Glutamatergic neuron (in vitro differentiated cells): ENCODE data around the gene DGKG. TPM values are rescaled to one million over a fixed set of nuclear protein-coding genes. Genes with fewer than 3 reads are reported as not detected.
A peak's percentile ranks its signal among the peaks of the same experiment; 100 is the strongest.

Experiments
- DNase-seq: peaks from one replicate; pipeline ENCODE4 v3.0.0; 2022
- H3K27ac Mint-ChIP-seq: one replicate; pipeline ENCODE4 v1.8.0; 2020; ENCODE audit warnings: mild to moderate bottlenecking, mixed read lengths, inconsistent platforms; ENCODE audit not compliant: unreplicated experiment
- H3K27me3 Mint-ChIP-seq: one replicate; pipeline ENCODE4 v1.8.0; 2020; ENCODE audit warnings: mild to moderate bottlenecking, moderate library complexity, mixed read lengths, inconsistent platforms; ENCODE audit not compliant: unreplicated experiment
- H3K36me3 Mint-ChIP-seq: one replicate; pipeline ENCODE4 v1.8.0; 2020; ENCODE audit warnings: mild to moderate bottlenecking, mixed read lengths, inconsistent platforms; ENCODE audit not compliant: unreplicated experiment
- H3K4me1 Mint-ChIP-seq: one replicate; pipeline ENCODE4 v1.8.0; 2020; ENCODE audit warnings: mild to moderate bottlenecking, low read depth, mixed read lengths, inconsistent platforms; ENCODE audit not compliant: unreplicated experiment
- H3K4me3 Mint-ChIP-seq: one replicate; pipeline ENCODE4 v1.8.0; 2020; ENCODE audit warnings: mild to moderate bottlenecking, mixed read lengths, inconsistent platforms; ENCODE audit not compliant: unreplicated experiment
- H3K9me3 Mint-ChIP-seq: one replicate; pipeline ENCODE4 v1.8.0; 2020; ENCODE audit warnings: mild to moderate bottlenecking, moderate library complexity, mixed read lengths, inconsistent platforms; ENCODE audit not compliant: unreplicated experiment
- total RNA-seq: library from RNA; stranded (reverse); fragmentation: NEBNext Ultra II Directional; extraction: Animal tissue kit (Norgen Biotek cat#: 25700); gene quantifications from one replicate; pipeline ENCODE4 v1.2.1, GENCODE V29; 2021; ENCODE audit not compliant: unreplicated experiment
- TF ChIP-seq, protein P1 (sequence below): fragments of 200-600 bp; sonication (generic); IDR thresholded peaks from one replicate; pipeline ENCODE4 v1.5.0; 2021; ENCODE audit not compliant: partially characterized antibody, unreplicated experiment

The DGKG gene
- total RNA-seq, 1 donor from 2014 or later, result 24.1 TPM

DNA sequence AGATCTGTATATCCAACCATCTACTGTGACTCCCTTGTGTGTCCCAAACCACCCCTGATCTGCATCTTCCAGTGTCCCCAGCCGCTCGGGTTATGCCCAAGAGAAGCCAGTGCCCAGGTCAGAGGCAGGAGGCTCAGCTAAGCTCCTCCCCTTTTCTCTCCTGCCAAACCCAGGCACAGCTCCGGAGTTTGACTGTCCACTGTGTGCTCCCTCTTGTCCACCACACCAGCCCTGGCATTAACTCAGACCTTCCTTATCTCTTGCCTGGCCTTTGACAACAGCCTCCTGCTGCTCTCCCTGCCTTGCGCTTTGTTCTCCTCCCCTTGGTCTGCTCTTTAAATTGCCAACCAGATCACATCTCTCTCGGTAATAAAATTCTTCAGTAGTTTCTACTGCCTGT is 39.3 kb downstream of the DGKG start:
- Mint-ChIP-seq H3K4me1 (peaks cover 21% of the 10 kb centered on the region), H3K27me3 (no peaks in the 10 kb centered on the region), H3K36me3 (peaks cover 5% of the 10 kb centered on the region), H3K27ac (no peak overlapping the region), H3K9me3 (peaks cover 5% of the 10 kb centered on the region), H3K4me3 (no peak overlapping the region)
- TF ChIP-seq, protein P1, sequence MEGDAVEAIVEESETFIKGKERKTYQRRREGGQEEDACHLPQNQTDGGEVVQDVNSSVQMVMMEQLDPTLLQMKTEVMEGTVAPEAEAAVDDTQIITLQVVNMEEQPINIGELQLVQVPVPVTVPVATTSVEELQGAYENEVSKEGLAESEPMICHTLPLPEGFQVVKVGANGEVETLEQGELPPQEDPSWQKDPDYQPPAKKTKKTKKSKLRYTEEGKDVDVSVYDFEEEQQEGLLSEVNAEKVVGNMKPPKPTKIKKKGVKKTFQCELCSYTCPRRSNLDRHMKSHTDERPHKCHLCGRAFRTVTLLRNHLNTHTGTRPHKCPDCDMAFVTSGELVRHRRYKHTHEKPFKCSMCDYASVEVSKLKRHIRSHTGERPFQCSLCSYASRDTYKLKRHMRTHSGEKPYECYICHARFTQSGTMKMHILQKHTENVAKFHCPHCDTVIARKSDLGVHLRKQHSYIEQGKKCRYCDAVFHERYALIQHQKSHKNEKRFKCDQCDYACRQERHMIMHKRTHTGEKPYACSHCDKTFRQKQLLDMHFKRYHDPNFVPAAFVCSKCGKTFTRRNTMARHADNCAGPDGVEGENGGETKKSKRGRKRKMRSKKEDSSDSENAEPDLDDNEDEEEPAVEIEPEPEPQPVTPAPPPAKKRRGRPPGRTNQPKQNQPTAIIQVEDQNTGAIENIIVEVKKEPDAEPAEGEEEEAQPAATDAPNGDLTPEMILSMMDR, result no peak
- DNase-seq, result no peak

DNA sequence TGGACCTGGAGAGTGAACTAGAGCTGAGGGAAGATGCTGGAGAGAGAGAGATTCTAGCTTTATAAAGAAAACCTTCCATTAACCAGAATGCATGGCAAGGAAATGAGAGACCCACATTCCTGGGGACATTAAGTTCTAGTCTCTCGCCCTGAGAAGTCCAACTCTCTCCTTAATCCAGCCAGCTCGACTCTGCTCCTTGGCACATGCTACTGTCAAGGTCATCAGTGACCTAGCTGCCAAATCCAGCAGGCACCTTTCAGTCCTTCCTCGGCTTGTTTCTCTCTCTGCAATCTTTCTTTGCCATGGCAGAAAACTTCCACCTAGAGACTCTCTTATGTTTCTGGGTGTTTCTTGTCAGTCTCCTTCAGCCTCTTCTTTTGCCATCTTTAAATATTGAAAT is 40.3 kb downstream of the DGKG start:
- Mint-ChIP-seq H3K4me3 (no peak overlapping the region), H3K27ac (no peak overlapping the region), H3K36me3 (peaks cover 5% of the 10 kb centered on the region), H3K27me3 (no peaks in the 10 kb centered on the region), H3K9me3 (peaks cover 5% of the 10 kb centered on the region), H3K4me1 (peaks cover 20% of the 10 kb centered on the region)
- TF ChIP-seq, protein P1, result no peak
- no peak for DNase-seq

DNA sequence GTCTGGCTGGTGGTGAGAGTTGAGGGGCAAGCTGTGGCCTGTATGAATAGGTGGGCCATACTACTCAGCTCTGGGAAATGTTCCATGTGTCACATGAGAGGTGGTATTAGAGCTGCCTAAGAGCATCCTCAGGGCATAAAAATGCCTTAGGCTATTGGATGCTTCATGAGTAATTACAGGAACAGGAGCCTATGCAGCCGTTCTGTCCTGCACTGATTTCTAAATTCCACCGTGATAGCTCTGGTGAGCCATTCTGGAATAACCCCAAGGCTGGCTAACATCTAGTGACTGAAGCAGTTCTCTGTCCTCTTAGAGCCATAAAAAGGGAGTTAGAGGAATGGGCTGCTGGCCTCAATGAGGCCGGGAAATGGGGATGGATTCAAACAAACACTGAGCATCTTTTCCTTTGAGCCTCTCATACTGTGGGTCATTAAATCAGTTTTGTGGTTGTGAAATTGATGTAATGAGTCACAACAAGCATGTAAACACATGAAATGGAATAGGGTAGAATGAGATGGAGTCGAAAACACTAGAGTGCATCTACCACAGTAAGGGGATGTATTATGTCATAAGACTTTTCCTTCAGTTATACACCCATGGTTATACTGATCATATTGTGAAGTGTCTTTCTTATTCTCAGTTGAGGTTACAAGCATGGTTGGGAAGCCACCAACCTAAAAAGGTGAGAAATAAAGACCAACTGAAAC is 41.0 kb downstream of the DGKG start:
- H3K27me3 Mint-ChIP-seq, result no peaks in the 10 kb centered on the region
- H3K9me3 Mint-ChIP-seq, result peaks cover 5% of the 10 kb centered on the region
- H3K4me3 Mint-ChIP-seq, result no peak overlapping the region
- TF ChIP-seq, protein P1, result no peak
- H3K27ac Mint-ChIP-seq, result no peak overlapping the region
- peaks cover 5% of the 10 kb centered on the region for H3K36me3 Mint-ChIP-seq
- peaks cover 17% of the 10 kb centered on the region for H3K4me1 Mint-ChIP-seq
- DNase-seq, result no peak

DNA sequence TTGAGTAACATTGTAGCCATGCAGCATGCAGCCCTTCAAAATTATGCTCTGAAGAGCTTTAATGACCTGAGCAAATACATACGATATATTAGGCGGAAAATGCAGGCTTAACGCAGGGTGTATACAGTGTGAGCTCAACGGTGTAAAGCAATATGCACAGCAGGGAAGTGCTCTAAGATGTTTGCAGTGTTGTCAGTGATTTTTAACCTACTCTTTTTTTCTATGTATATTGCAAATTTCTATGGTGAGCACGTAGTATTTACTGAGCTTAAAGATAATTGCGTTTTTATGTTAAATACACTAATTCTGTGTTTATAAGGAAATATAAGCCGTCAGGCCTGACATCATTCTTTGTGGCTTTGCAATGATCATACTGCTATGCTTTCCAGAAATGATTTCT is 42.1 kb downstream of the DGKG start:
- Mint-ChIP-seq H3K36me3 (peaks cover 5% of the 10 kb centered on the region), H3K27ac (no peak overlapping the region), H3K27me3 (no peaks in the 10 kb centered on the region), H3K4me3 (no peak overlapping the region), H3K4me1 (peaks cover 16% of the 10 kb centered on the region), H3K9me3 (peaks cover 5% of the 10 kb centered on the region)
- TF ChIP-seq, protein P1, result no peak
- DNase-seq, result no peak

DNA sequence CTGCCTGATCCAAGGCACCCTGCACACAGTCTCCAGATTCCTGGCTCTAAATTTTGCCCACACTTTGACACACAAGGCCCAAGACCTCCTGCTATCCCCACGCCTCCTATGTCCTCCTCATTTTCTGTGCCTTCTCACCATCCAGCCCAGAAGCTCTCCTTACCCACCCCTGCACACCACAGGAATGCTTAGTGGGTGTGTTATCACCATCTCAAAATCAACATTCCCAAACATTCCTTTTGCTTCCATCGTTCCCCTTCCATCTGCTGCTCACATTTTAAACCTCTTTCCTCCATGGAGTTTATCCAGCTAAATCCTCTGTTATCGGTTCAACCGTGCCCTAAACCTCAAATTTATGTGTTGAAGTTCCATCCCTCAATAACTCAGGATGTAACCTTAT is 43.9 kb downstream of the DGKG start:
- Mint-ChIP-seq H3K4me3 (no peak overlapping the region), H3K36me3 (peaks cover 4% of the 10 kb centered on the region), H3K4me1 (peaks cover 11% of the 10 kb centered on the region), H3K27me3 (no peaks in the 10 kb centered on the region), H3K9me3 (peaks cover 5% of the 10 kb centered on the region), H3K27ac (peak overlapping the region; percentile 18)
- TF ChIP-seq, protein P1, result no peak
- no peak for DNase-seq
